ENCODE results near the gene KCNN4.
"Not testable (repeated sequence)": the region's sequence is repeated elsewhere in the genome, so short reads cannot be mapped to it uniquely, and the experiment has no call there.

The KCNN4 gene

GRCh38 chr19:43780706-43781525 lies at the start of gene KCNN4:
TSS of gene KCNN4 (minus strand) at chr19:43780973. CDS start at chr19:43780861, 112 bp downstream.
- DNase-seq, result no peak

- DNase-seq, result peak; percentile 83
Measured at GRCh38 chr19:43826787-43827754, 46.3 kb upstream of the KCNN4 start, which contains the start of gene ZNF283. TSS of gene ZNF283 (plus strand) at chr19:43827321. CDS start at chr19:43833505, 6,184 bp downstream.

GRCh38 chr19:43824572-43824971 lies 43.8 kb upstream of the KCNN4 start:
- DNase-seq, result not testable (repeated sequence)

GRCh38 chr19:43823856-43824255 lies 43.1 kb upstream of the KCNN4 start:
- not testable (repeated sequence) for DNase-seq

GRCh38 chr19:43820884-43821215 lies 40.1 kb upstream of the KCNN4 start:
- DNase-seq, result no peak

- DNase-seq, result no peak
Measured at GRCh38 chr19:43820098-43820883, 39.5 kb upstream of the KCNN4 start.

- DNase-seq, result no peak
Measured at GRCh38 chr19:43818500-43818899, 37.7 kb upstream of the KCNN4 start.

- DNase-seq, result not testable (repeated sequence)
Measured at GRCh38 chr19:43817454-43817853, 36.7 kb upstream of the KCNN4 start.

- no peak for DNase-seq
Measured at GRCh38 chr19:43814663-43815352, 34.0 kb upstream of the KCNN4 start.

GRCh38 chr19:43812688-43813087 lies 31.9 kb upstream of the KCNN4 start:
- no peak for DNase-seq

GRCh38 chr19:43812259-43812658 lies 31.5 kb upstream of the KCNN4 start:
- DNase-seq, result no peak

- no peak for DNase-seq
Measured at GRCh38 chr19:43811837-43812236, 31.1 kb upstream of the KCNN4 start.

GRCh38 chr19:43809762-43810696 lies 29.3 kb upstream of the KCNN4 start:
- DNase-seq, result peak; percentile 63

GRCh38 chr19:43807651-43808050 lies 26.9 kb upstream of the KCNN4 start:
- no peak for DNase-seq

GRCh38 chr19:43806848-43807247 lies 26.1 kb upstream of the KCNN4 start:
- no peak for DNase-seq

GRCh38 chr19:43806401-43806800 lies 25.6 kb upstream of the KCNN4 start:
- not testable (repeated sequence) for DNase-seq

GRCh38 chr19:43804432-43804831 lies 23.7 kb upstream of the KCNN4 start:
- DNase-seq, result peak; percentile 62

GRCh38 chr19:43802216-43802951 lies 21.6 kb upstream of the KCNN4 start, which contains the start of gene LYPD5:
TSS of gene LYPD5 (minus strand) at chr19:43802447. CDS start at chr19:43802380, 67 bp downstream.
- DNase-seq, result no peak

- no peak for DNase-seq
Measured at GRCh38 chr19:43799502-43800142, 18.8 kb upstream of the KCNN4 start.

Data from NCI-H2029 treated with DMSO at 0.1 percent for 48 hours (cell line).